Activated CD4-positive, alpha-beta T cell treated with anti-CD3 and anti-CD28 coated beads, Interleukin-2, Interleukin-4, amounts not matched to agents 100 ng/mL and 50 ng/mL, durations not matched to agents 16 hours and 8 hours (primary cell): Measurements from ENCODE around the gene GRIP1.
"Not testable (repeated sequence)": the region's sequence is repeated elsewhere in the genome, so short reads cannot be mapped to it uniquely, and the experiment has no call there.

Experiments used
- DNase-seq: peaks from one replicate; pipeline ENCODE4 v3.0.0-alpha.2; 2020; ENCODE audit warnings: low spot score

GRIP1 gene

DNA sequence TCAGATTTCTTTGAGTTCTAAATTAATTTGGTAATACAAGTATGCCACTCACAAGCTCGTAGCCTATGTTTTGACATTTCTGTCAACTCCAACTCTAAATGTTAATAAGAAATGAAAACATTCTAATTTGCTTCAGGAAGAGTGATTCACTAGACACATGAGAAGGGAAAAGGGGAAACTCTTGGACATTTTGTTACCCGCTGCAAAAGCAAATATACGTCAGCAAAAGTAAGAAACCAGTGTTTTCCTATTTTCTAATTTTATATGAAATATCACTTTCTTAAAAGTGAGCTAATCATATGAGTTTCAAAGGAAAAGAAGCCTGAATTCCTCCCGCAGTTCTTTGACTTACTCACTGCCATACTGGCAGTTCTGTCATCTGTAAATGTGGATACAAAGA is 162.3 kb downstream of the GRIP1 start:
- no peak for DNase-seq

GRCh38 chr12:66516133-66516532 is 162.7 kb downstream of the GRIP1 start:
- DNase-seq: no peak

GRCh38 chr12:66514581-66514980 is 164.3 kb downstream of the GRIP1 start:
- no peak for DNase-seq

DNA sequence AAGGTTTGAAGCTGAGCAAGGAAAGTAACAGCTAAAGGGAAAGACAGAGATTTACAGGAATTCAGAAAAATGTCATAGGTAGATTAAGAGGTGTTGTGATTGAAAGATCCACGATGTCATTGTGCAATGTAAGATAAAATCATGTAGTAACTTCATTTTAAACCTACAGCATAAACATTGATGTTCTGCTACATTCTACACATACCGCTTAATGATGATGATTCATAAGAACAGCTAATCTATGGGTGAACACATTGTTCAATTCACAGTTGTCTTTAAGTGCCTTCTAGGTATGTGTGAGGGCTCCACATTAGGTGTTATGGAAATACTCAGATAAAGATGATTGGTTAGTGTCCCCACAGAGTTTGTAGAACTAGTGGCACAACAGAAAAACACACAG is 170.9 kb downstream of the GRIP1 start:
- DNase-seq: no peak

DNA sequence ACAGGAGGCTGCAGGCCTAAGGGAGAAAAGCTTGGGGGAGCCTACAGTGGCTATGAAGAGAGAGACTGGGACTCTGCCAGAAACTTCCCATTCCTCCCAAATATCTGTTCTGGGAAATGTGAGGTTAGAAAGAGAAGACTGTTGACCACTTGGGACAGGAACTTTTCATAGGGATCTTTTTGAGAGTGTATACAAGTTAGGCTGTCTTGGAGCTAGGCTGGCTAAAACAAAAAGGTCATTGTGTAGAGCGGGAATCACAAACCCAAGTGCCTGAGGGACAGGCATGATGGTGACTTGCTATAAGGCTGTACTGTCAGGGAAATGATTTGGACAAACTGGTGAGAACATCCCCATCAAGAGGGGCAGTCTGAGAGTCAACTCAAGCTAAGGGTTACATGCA is 175.1 kb downstream of the GRIP1 start:
- no peak for DNase-seq

DNA sequence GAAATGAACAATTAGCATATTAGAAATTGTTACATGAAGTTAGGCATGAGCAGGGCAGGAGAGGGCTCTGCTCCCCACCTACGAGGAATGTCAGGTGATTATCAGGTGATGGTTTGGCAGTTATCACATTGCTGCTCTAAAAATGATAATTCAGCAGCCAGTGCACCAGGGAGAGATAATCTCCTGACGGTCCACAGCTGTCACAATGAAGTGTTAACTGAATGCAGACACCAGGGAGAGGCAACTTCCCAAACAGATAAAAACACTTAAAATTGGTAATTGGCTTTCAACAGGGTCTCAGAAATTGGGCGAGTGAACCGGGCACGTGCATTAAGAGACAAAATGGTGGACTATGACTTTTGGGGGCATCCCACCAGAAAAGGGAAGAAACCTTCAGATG is 176.0 kb downstream of the GRIP1 start:
- DNase-seq: no peak

DNA sequence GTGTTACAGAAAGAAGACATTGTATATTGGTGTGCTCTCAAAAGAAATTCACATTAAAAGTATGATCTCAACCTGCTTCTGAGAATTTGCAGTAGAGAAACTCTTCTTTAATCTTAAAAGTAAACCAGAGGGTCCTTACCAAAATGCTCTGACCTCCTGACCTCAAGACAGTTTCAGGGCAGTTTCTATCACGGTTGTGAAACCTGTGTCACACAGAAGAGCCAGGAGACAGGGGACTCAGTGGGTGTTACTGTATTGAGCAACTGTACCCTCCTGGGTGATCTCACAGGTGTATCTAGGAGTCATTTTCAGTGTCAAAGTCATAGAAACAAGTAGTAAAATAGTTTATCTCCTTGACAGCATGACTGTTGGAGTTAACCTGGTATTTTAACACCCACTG is 178.0 kb downstream of the GRIP1 start:
- DNase-seq: no peak

DNA sequence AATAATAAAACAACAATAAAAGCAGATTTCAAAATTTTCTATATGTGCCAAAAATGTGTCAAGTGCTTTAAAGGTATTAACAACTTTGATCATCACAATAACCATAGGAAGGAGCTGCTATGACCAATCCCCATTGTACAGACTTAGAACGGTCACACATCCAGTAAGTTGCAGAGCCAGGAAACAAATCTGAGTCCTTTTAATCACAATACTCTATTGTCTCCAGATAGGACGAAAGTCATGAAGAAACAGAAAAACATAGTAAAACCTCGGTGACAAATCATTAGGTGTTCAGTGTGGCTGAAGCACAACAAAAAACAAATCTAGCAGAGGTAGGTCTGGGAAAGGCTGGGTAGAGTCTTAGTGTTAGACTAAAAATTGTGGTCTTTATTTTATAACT is 178.8 kb downstream of the GRIP1 start:
- DNase-seq: no peak

- DNase-seq: no peak
Measured at GRCh38 chr12:66499000-66499399, 179.9 kb downstream of the GRIP1 start.

DNA sequence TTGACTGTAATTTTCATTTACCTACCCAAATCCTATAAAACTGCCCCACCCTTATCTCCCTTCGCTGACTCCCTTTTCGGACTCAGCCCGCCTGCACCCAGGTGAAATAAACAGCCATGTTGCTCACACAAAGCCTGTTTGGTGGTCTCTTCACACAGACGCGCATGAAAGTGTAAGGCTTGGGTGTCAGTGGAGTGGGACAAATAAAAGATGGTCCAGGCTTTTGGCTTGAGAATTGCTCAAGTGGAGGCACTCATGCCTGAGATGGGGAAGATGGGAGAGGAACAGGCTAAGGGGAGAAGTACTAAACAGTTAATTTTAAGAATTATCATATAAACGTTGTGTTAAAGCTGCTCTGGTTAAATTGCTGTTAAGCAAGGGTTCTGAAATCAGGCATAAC is 180.8 kb downstream of the GRIP1 start:
- DNase-seq: not testable (repeated sequence)

GRCh38 chr12:66497008-66497897 is 181.6 kb downstream of the GRIP1 start:
- DNase-seq: no peak

GRCh38 chr12:66496595-66496994 is 182.3 kb downstream of the GRIP1 start:
- no peak for DNase-seq

- DNase-seq: no peak
Measured at GRCh38 chr12:66495709-66496108, 183.2 kb downstream of the GRIP1 start.

- no peak for DNase-seq
Measured at GRCh38 chr12:66493819-66494218, 185.1 kb downstream of the GRIP1 start.

DNA sequence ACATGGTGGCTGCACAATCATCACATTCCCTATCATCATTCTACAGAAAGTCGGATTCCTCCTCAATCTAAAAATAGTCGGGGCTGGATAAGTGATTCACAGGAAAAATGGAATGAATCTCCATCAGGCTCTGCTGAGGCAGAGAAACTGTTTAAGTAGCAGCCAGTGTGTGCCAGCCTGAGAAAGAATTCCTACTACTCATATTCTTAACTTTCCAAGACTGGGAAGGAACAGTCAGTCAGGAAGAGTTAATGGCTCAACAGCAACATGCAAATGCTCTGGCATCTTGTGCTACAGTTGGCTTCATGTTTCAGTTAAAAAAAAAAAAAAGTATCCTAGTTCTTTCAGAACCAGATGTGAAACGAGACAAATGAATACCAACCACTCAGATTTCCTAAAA is 187.0 kb downstream of the GRIP1 start:
- DNase-seq: no peak

- DNase-seq: no peak
Measured at GRCh38 chr12:66482351-66483203, 196.3 kb downstream of the GRIP1 start.

DNA sequence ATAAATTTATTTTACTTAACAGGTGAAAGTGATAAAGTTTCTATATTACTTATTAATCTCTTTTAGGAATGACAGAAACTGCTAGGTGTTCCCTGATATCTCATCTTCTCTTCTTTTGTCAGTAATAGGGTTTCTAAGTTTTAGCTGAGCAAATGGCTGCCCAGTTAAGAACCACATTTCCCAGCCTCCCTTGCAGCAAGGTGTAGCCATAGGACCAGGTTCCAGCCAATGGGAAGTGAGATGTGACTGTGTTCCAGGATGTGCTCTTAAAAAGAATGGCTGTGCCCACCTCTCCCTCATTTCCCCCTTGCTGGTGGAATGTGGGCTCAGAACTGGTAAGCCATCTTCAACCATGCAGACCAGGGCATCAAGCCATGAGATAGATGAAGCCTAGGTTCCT is 210.9 kb downstream of the GRIP1 start:
- no peak for DNase-seq

- DNase-seq: no peak
Measured at GRCh38 chr12:66461331-66461730, 217.5 kb downstream of the GRIP1 start.

DNA sequence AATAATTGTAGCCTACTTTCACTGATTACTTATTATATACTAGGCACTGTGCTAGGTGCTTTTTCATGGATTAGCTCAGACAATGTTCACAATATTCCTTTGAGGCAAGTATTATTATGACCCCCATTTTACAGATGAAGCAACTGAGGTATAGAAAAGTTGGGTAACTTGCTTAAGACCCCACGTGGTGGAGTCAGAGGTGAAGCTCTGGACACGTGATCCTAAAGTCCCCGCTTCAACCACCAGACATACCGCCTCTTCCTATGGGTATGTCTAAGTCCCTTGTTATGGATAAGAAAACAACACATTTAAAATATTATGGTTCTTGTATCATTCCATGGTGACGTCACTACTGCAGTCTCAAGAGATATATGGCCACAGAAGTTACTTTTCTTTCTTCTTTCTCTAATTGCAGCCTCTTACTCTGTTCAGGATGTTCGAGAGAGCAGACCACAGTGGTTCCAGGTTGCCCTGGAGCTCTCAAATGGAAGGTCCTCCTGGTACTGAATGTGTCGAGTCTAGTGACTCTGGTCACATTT is 218.9 kb downstream of the GRIP1 start:
- DNase-seq: no peak

DNA sequence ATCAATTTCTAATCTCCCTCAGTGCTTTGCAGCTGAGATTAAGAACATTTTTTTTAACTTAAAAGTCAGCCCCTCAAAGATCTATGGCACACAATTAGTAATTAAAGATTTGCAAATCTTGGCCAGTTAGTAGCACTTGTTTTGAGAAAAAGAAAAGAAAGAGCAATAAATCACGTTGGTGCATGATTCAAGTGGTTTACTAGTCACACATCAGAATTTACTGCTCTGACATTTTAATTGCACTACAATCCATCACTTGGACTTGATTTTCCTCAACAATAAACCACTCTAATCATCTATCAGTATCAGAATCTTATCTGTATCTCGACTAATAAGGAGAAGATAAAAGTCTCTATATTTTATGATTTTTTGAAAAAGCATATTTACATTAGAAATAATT is 222.3 kb downstream of the GRIP1 start:
- no peak for DNase-seq

GRCh38 chr12:66453844-66454243 is 225.0 kb downstream of the GRIP1 start:
- peak; percentile 27 for DNase-seq

DNA sequence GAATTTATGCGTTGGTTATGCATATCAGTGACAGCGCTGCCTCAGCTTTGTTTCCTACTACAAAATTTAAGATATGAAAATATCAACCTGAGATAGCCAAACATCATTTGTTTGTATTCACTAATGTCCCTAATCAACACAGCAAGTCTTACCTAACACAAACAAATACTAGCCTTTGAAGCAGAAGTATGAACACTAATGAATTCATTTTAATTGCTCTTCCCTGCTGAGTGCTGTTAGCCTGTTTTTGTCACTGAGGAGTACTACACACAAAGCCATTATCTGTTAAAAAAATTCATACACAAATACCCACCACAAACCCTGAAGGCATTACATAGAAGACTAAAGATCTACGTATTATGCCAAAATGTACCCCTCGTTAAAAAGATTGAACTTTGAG is 225.8 kb downstream of the GRIP1 start:
- no peak for DNase-seq

DNA sequence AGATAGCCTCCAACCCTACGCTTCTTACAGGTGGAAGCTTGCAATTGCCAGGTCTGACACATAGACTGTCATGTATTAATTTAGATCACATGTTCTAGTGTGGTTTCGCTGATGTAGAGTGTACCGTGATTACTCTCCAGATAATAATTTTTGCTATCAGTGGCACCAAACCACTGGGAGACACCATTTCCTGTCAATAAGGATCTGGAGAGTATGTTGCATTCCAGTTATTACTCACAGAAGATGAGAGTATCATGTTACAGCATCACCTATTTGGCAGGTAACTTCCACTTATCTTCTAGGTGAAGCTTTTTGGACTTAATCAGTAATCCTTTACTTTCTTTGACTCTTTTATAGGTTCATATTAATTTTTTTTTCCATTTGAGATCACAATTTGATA is 229.3 kb downstream of the GRIP1 start:
- no peak for DNase-seq
